IPS-NIHi11 (cell line): ENCODE data around the gene KSR1.

Experiments
- DNase-seq: peaks from one replicate; pipeline ENCODE4 v3.0.0; 2012; ENCODE audit warnings: mixed read lengths, low spot score

The KSR1 gene

GRCh38 chr17:27569884-27570577, 113.8 kb downstream of the KSR1 start:
- DNase-seq = no peak

- DNase-seq = no peak
These were observed 114.3 kb downstream of the KSR1 start for GRCh38 chr17:27570578-27570914.

- DNase-seq = no peak
These were observed 115.5 kb downstream of the KSR1 start for GRCh38 chr17:27571563-27572352.

GRCh38 chr17:27572665-27573064, 116.4 kb downstream of the KSR1 start:
- no peak for DNase-seq

GRCh38 chr17:27573548-27573947, 117.3 kb downstream of the KSR1 start:
- DNase-seq = no peak

- no peak for DNase-seq
These were observed 117.8 kb downstream of the KSR1 start for GRCh38 chr17:27573971-27574525.

GRCh38 chr17:27575096-27575911, 119.1 kb downstream of the KSR1 start:
- no peak for DNase-seq

GRCh38 chr17:27575912-27576252, 119.6 kb downstream of the KSR1 start:
- DNase-seq = no peak

GRCh38 chr17:27576477-27577083, 120.3 kb downstream of the KSR1 start:
- DNase-seq = no peak

GRCh38 chr17:27577121-27577761, 121.0 kb downstream of the KSR1 start:
- DNase-seq = peak; percentile 57

GRCh38 chr17:27577884-27578717, 121.9 kb downstream of the KSR1 start:
- no peak for DNase-seq

- no peak for DNase-seq
These were observed 122.5 kb downstream of the KSR1 start for GRCh38 chr17:27578718-27579085.

GRCh38 chr17:27579304-27579703, 123.1 kb downstream of the KSR1 start:
- no peak for DNase-seq

GRCh38 chr17:27579897-27580321, 123.7 kb downstream of the KSR1 start:
- DNase-seq = no peak

- DNase-seq = no peak
These were observed 124.8 kb downstream of the KSR1 start for GRCh38 chr17:27581016-27581415.

- no peak for DNase-seq
These were observed 126.4 kb downstream of the KSR1 start for GRCh38 chr17:27582696-27583095.

- DNase-seq = no peak
These were observed 129.0 kb downstream of the KSR1 start for GRCh38 chr17:27585153-27585681.

- DNase-seq = no peak
These were observed 129.5 kb downstream of the KSR1 start for GRCh38 chr17:27585792-27586191.

- DNase-seq = no peak
These were observed 130.0 kb downstream of the KSR1 start for GRCh38 chr17:27586203-27586721.

- DNase-seq = no peak
These were observed 132.1 kb downstream of the KSR1 start for GRCh38 chr17:27588354-27588753.
